Erythroblast (primary cell): ENCODE data around the gene TM9SF1.

Experiments
- GATA1 ChIP-seq: IDR thresholded peaks from 2 replicates; pipeline ENCODE4 v1.6.1; 2011; ENCODE audit warnings: low read depth, mild to moderate bottlenecking, control low read depth, low read length, moderate library complexity
- POLR2A ChIP-seq: IDR thresholded peaks from 2 replicates; pipeline ENCODE4 v1.6.1; 2011; ENCODE audit warnings: mild to moderate bottlenecking, low read length

DNA sequence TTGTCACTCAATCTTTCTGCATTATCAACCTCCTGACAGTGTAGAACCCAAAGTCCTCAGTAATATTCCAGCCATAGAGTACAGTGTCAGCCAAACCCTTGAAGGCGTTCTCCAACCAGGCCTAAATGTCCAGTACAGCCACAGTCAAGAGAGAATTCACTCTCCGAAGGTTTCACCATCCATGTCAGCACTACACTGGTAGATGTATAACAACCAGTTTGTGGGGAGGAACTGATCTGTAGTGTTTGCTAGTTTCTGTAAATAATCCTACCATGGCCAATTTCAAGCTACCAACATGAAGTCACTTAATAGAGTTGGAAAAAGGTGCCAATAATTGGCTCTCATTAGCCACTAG lies 21.1 kb upstream of the TM9SF1 start:
- TF ChIP-seq POLR2A (no peak), GATA1 (no peak)
